GM19025 (cell line): Measurements from ENCODE around the gene RBM28.

Experiments
- ATAC-seq: cut with Tn5 transposase; IDR thresholded peaks from one replicate; pipeline ENCODE4 v1.9.1; 2021; ENCODE audit warnings: mild to moderate bottlenecking, low read depth, moderate library complexity; ENCODE audit not compliant: unreplicated experiment

RBM28 gene

DNA sequence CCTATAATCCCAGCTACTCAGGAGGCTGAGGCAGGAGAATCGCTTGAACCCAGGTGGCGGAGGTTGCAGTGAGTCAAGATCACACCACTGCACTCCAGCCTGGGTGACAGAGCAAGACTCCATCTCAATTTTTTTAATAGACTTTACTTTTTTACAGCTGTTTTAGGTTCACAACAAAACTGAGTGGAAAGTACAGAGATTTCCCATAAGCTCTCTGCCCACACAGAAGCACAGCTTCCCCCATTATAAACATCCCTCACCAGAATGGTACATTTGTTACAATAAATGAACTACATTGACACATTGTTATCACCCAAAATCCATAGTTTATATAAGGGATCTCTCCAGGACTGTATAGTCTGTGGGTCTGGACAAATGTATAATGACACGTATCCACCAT, 32.4 kb upstream of the RBM28 start:
- ATAC-seq = no peak

DNA sequence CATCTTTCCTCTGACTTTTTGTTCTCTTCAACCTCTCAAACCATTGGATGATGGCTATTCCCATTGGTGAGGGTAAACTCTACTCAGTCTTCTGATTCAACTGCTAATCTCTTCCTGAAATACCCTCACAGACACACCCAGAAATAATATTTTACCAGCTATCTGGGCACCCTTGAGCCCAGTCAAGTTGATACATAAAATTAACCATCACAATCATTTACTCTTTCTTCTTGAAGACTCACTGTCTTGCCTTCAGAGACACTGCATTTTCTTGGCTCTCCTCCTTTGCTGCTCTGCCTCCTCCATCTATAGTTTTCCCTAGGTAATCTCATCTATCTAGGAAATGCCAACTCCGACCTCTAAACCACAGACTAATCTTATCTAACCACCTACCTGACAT, 30.3 kb upstream of the RBM28 start:
- ATAC-seq = no peak

DNA sequence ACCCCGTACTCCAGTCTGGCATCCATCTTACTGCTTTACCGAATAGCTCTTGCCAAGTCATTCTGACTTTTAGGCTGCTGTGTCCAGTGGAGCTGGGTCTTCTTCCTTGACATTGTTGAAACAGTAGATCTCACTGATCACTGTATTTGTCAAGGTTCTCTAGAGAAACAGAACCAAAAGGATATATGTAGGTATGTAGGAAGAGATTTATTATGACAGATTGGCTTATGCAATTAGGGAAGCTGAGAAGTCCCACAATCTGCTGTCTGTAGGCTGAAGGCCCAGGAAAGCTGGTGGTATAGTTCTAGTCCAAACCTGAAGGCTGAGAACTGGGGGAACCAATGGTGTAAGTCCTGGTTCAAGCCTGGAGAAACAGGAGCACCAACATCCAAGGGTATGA, 29.9 kb upstream of the RBM28 start:
- no peak for ATAC-seq

DNA sequence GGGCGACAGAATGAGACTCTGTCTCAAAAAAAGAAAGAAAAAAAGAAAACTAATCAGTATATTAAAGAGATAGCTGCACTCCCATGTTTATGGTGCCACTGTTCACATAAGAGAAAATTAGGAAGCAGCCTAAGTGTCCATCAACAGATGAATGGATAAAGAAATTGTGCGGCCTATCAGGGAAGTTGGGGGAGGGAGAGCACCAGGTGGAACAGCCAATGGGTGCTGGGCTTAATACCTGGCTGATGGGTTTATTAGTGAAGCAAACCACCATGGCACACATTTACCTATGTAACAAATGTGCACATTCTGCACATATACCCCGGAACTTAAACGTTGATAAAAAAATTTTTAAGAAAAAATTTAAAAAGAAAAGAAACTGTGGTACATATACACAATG, 26.8 kb upstream of the RBM28 start:
- ATAC-seq = no peak

DNA sequence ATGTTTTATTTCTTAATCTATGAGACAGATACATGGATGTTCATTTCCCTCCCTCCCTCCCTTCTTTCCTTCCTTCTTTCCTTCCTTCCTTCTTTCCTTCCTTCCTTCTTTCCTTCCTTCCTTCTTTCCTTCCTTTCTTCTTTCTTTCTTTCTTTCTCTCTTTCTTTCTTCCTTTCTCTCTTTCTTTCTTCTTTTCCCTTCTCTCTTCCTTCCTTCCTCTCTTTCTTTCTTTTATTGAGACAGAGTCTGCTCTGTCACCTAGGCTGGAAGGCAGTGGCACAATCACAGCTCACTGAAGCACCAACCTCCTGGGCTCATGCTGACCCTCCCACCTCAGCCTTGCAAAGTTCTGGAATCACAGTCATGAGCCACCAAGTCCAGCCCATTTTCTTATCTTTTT, 23.3 kb upstream of the RBM28 start:
- ATAC-seq = no peak

DNA sequence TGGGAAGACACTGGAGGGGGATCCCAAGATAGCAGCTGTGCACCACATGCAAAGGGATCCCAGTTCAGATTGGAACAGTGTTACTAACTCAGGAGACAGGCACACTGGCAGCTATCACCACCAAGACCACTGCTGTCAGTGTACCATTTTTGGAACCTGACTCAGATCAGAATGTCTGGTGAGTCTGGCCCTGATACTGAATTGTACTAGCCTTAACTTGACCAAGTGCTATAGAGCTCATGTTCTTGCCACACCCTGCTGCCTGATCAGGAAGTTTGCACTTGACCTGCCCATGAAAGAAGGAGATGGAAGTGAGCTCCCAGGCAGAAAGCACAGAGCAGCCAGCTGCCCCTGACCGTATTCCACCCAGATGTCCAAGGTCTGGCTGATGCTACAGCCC, 22.6 kb upstream of the RBM28 start:
- ATAC-seq = no peak

DNA sequence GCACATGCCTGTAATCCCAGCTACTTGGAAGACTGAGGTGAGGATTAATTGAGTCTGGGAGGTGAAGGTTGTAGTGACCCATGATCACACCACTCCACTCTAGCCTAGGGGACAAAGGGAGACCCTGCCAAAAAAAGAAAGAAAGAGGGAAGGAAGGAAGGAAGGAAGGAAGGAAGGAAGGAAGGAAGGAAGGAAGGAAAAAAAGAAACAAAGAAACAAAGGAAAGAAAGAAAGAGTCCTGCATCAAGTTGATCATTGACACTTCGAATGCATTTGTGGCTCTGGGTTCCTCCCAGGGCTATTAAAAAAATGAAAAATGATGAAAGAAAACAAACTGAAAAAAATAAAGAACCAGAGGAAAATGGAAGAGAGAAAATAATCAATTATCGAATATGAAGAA, 21.7 kb upstream of the RBM28 start:
- ATAC-seq = no peak

DNA sequence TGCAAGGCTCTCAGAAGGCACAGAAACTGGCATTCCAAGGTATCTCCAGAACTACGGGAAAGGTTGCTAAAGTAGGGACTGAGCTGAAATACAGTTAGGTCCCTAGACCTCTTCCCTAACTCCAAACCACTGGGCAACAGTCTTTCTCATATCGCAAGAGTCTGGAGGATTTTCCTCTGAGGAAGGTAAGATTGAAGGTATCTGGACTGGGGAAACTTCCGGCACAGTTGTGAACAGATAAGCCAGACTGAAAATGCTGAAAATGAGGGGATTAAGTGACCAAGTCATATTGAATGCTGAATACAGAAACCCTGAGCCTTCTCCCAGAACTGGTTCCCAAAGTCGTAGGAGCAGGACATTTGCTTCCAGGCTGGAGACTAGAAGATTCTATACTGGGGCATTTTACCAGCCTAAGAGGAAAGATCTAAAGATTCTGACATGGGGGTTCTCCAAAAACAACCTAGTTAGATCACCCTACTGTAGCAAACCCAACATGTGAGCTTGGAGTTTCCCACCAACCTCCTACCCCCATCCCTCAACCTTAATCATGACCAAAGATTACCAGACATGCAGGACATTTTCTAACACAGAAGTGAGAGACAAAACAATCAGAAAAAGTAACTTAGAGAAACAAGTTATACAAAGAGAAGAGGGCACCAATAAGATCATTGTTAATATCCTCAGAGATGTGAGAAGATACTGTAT, 20.6 kb upstream of the RBM28 start:
- ATAC-seq = no peak

DNA sequence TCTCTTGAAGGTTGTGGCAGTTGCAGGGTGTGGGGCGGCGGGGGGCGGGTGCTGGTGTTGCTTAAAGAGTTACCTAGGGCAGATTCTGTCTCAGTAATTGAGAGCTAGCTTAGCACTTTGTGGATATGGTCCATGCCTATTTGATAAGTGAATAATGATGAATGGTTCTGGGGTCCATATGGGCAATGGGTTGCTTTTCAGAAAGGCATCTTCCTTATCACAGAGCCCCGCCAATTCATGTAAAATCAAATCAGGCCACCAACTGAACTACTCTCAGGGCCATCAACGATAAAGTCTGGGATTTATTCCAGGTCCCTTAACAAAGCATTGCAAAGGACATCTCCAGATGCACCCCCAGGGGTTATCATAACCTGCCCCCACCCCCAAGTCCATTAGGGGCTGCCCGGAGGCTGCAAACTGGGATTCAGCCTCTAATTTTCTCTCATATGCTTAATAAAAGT, 19.6 kb upstream of the RBM28 start:
- no peak for ATAC-seq

DNA sequence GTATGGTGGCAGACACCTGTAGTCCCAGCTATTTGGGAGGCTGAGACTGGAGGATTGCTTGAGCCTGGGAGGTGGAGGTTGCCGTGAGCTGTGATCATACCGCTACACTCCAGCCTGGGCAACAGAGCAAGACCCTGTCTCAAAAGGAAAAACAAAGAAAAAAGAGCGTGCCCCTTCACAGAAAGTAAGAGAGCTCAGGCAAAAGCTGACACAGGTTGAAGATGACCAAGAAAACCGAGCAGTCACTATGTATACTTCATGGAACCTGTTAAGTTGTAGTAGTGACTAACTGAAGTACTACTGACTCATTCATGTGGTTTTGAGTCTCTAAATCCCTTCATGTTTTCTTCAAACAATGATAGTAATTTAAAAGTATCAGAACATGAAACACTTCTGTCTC, 19.0 kb upstream of the RBM28 start:
- no peak for ATAC-seq

DNA sequence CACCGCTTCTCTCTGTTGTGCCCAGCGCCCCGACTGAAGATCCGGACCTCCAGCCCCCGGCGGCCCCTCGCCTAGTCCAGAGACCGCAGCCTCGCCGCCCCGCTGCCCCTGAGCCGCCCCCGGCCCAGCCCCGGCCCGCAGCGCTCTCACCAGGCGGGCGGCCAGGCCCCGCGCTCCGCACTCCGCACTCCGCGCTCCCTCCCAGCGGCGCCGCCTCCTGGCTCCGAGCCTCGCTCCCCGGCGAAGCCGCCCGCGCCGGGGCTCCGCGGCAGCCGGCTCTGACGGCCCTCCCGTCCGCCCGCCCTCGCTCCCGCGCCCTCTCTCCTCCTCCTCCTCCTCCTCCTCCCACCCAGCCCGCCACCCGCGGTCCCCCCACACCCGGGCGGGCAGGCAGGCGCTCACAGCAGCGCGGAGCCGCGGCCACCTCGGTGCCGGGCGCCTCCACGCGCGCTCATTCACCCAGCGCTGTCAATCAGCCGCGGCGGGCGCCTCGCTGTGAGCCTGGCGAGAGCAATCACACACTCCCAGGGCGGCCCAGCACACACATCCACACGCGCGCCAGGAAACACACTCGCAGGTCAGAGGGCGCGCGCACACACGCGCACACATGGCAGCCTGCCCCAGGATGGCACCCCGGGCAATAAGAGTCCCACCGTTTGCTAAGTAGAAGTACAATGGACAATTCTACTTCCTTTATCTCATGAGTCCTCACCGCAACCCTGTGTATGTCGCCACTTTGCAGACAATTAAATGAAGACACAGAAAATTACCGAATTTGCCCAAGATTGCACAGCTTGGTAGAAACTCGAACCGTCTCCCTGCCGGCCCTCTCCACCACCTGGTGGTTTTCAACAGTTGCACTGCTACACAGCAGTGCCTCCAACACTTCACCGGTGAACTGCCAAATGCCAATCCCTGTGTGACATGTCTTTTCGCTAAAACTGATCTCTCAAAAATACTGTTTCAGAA, 18.0 kb upstream of the RBM28 start, which contains the start of gene PRRT4:
PRRT4 (minus strand) TSS at position 280 of the 969 bp plus-strand sequence.
- ATAC-seq = no peak

DNA sequence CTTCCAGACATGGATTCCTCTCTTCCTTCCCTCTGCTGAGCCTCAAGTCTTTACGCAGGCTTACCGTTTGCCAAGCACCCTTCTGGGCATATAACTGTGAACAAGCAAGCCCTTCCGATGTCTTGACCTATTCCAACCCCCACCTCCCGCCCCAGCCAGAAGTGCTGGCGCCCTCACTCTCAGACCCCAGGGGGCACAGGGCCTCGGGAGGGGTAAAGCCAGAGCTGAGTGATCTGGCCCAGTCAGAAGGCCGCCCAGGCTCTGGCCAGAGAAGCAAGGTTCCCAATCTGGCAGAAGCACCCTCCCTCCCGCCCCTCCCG, 16.6 kb upstream of the RBM28 start:
- no peak for ATAC-seq

DNA sequence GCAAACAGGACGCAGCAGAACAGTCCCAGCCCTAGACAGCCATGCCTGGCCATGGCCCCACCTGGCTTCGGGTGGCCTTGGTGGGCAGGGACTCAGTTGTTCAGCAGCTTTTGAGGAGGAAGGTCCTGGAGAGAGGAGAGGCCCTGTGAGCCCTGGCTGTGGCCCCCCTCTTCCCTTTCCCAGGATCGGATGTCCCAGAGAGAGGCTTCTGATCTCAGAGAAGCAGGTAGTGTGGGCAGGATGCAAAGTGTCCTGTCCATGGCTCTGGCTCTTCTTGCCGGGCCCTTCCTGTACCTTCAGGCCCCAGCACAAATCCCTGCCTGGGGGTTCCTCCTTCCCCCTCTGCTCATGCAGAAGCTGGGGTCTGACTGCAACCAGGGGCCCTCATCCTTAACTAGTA, 16.2 kb upstream of the RBM28 start:
- no peak for ATAC-seq

DNA sequence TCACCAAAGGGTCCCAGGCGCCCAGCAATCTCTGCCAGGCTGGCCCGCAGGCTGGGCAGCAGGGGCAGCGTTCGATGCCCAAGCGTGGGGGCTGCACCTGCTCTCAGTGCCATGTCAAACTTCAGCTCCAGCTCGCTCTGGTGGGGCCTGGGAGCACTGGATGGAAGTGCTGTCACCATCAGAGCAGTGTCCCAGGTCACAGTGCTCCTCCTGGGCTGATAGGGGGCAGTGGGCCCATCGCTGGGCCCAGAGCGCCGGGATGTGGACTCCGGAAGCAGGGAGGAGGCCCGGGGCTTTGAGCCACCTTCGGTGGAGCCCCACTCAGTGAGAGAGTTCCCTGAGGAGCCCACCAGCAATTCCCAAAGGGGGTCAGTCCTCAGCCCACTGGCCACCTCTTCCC, 15.6 kb upstream of the RBM28 start:
- ATAC-seq = no peak

DNA sequence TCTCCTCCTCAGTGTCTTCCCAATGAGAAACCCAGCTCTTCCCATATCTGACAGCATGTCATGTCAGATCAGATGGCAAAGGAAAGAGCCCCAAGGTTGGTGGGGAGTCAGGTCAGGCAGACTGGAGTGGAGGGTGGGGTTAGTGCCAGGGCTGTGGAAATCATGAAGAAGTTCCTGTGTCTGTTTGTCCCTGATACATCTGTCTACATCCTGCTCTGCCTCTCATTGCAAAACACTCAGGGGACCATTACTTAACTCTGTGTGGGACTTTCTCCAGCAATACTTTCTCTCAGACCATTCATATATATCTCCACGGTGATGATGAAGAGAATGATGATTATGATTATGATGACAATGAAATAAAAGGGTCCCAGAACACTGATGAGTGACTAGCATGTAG, 14.5 kb upstream of the RBM28 start:
- ATAC-seq = no peak

DNA sequence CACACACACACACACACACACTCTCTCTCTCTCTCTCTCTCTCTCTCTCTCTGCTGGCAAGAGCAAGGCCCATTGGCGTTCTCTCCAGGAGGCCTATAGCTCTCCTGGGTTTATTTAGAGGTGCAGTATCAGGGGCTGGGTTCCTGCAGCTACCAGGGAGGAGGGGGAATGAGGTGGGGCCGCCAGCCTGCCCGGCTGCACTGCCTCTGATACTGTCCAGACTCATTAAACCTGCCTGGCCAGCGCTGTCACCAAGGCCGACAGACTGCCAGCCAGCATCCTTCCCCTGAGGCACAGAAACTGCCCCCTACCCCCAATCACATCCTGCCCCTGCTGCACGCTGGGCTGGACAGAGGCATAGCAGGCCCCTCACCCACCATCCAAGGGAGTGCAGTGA, 13.5 kb upstream of the RBM28 start:
- ATAC-seq = no peak

DNA sequence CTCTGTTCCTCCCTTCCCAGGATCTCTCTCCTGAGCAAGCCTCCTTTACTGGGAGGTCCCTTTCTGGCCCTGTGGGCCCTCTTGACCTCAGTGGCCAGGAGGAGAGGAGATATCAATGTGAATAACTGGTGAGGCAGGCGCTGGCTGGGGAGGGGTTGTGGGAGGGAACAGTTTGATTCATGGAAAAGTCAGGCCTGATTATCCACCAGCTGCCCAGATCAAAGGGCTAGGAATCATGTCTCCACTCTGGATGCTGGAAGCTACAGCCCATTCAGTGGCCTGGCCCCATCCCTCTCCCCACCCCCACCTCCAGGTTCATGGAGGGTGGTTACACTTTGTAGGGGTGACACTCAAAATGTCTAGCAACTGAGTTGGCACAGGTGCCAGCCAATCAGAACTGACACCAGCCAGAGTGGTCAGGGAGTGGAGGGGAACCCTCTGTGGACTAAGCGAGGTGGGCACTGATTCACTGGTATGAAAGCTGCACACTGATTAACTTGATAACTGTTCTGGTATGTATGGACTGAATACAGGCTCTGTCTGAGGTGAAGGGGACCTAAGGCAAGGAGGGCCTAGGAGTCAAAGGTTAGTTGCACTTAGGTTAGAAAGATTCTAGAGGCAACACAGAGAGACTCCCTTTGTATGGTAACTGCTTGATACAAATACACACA, 13.0 kb upstream of the RBM28 start:
- no peak for ATAC-seq

DNA sequence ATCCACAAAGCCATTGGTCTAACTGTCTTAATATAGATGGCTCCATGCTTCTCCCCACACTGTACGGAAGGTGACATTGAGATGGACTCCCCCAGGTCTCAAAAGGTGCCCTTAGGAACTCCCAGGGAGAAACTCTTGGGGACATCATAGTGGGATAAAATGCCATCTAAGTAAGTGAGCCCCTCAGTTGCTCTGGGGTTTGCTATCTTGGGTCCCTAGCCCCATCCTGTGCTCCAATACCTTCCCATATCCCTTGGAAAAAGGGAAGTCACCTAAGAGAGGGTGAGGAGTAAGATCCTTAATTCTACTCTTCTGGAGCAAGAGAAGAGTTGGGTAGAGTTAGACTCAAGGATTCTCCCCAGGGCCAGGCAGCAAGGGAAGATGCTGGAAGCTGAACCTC, 9.9 kb upstream of the RBM28 start:
- no peak for ATAC-seq

DNA sequence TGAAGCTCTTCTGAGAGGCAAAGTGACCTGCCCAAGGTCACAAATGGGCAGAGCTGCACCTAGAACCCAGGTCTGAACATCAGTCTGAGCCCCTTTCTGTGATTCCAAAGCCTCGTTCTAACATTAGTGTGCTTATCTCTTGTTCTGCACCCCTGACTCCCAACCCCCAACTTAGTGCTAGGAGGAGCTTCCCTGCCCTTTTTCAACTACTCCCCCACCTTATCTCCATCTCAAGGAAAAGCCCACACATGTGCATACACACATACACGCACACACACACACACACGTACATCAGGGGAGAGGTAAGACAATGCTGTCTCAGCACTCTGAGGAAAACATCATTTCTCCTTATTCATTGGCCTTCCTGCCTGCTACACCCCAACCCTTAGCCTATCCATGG, 9.5 kb upstream of the RBM28 start:
- ATAC-seq = no peak

DNA sequence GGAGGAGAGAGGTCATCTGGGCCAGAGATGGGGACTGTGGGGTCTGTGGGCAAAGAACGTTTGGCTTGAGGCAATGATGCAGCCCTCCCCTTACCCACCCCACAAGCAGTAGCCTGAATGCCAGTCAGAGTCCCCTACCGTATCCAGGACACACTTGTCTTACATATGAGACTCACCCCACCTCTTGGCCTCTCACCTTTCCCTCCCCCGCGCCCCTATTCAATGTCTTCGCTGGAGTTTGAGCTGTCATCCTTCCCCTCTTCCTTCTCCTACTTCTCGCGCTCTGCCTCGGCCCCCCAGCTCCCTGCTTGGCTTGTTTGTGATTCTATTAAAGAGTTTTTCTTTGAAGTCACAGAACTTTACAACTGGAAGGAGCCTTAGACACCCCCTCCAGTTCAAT, 8.9 kb upstream of the RBM28 start:
- no peak for ATAC-seq

DNA sequence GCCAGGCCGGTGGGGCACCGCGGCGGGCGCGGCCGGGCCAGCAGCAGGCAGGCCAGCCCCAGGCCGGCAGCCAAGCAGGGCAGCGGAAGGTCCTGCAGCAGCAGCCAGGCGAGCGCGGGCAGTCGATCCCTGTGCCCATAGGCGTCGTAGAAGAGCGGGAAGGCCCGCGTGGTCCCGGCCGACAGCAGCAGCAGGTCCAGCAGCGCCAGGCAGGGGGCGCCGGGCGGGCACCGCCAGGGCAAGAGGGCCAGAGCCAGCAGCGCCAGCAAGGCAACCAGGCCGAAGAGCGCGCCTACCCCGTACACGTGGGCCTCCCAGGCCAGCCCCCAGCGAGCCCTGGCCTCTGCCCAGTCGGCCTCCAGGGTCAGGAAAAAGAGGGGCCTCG, 8.4 kb upstream of the RBM28 start:
- ATAC-seq = no peak
